Retinal pigment epithelial cell (primary cell): ENCODE results near the gene DGAT2.

Experiments
- DNase-seq: peaks from one replicate; pipeline ENCODE4 v3.0.0-alpha.2; 2010; ENCODE audit warnings: low read depth
- H3K4me3 ChIP-seq: 2 replicates; pipeline ENCODE4 v1.5.1; 2011; ENCODE audit warnings: mild to moderate bottlenecking, low read length, control low read depth, moderate library complexity
- TF ChIP-seq, protein P1 (sequence below): conservative IDR thresholded peaks from 2 replicates; pipeline ENCODE4 v1.5.1; 2011; ENCODE audit warnings: low read depth, low read length, control low read depth, inconsistent platforms

Gene DGAT2

DNA sequence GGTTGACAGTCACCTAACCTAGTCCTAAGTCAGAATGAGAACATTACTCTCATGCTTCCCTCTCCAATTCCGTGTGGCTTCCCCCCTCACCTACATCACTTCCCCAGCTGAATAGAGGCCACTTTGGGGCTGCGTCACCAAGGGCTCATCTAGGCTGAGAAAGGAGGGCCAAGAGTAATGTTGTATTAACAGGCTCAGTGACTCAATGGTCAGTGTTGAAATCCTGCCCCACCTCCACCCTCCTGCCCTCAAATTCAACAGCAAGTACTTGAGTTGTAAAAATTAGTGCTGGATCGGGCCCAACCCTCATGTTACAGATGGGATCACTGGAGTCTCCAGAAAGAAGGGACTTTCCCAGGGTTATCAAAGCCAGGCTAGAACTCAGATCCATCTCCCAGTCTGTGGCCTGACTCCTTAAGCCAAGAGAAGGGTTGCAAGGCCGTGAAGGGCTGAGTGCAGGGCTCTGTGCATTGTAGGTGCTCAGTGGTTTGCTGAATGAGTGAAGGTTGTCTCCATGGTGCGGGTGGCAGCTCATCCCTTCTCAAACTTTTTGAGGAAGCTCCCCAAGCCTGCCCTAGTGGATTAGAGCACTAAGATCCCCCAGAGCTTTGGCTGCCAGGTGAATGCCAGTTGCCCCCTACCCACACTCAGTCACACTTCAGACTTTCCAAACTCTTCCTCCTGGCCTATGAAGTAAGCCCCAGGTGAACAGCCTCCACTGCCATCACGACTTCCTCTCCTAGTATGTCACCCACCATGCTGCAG lies 3.2 kb downstream of the DGAT2 start:
- H3K4me3 ChIP-seq = no peak overlapping the region
- TF ChIP-seq, protein P1, sequence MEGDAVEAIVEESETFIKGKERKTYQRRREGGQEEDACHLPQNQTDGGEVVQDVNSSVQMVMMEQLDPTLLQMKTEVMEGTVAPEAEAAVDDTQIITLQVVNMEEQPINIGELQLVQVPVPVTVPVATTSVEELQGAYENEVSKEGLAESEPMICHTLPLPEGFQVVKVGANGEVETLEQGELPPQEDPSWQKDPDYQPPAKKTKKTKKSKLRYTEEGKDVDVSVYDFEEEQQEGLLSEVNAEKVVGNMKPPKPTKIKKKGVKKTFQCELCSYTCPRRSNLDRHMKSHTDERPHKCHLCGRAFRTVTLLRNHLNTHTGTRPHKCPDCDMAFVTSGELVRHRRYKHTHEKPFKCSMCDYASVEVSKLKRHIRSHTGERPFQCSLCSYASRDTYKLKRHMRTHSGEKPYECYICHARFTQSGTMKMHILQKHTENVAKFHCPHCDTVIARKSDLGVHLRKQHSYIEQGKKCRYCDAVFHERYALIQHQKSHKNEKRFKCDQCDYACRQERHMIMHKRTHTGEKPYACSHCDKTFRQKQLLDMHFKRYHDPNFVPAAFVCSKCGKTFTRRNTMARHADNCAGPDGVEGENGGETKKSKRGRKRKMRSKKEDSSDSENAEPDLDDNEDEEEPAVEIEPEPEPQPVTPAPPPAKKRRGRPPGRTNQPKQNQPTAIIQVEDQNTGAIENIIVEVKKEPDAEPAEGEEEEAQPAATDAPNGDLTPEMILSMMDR = no peak
- no peak for DNase-seq

DNA sequence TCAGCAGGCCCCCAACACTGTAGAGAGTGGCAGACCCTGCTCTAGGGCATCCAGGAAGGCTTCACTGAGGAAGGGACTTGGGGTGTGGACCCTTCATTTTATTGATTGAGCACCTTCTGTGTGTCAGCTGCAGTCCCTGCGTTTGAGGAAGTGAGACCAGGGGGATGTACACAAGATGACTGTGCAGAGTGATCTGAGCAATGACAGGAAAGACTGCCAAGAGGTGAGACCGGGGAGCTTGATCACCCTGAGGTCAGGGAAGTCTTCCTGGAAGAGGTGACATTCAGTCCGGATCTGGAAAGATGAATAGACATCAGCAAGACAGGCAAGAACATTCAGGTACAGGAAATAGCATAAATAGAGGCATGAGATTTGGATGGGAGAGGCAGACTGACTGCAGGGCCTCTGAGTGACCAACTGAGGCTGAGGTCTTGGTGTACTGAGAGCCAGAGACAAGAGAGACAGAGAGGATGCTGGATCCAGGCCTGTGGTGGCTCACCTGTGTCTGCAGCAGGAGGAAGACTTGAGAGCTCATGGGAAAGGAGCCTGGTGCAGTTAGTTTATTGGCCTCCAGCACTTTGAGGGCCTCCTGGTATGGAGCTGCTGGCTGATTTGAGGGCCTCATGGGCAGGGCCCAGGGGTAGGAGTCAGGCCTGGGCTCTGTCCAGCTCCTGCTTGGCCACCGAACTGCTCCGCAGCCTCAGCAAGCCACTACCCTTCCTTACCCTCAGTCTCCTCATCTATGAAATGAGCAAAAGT lies 5.2 kb downstream of the DGAT2 start:
- DNase-seq = no peak
- no peak overlapping the region for H3K4me3 ChIP-seq
- TF ChIP-seq, protein P1 = no peak

DNA sequence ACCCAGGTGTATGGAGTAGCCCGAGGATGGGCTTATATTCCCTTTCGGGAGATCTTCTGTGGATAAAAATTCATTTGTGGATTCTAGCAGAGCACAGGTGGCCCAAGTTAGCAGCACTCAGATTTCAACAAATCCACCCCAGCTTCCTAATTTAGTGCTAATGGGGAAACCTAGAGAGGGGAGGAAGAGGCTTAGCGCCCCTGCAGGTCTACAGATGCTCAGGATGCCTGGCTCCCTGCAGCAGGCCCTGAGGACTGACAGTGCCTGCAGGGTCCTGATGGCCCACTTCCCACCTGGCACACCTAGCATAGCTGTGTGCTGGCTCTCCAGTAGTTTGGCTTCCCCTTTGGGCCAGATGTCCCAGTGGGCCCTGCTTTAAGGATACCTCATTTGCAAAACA lies 6.5 kb downstream of the DGAT2 start:
- no peak overlapping the region for H3K4me3 ChIP-seq
- DNase-seq = no peak
- TF ChIP-seq, protein P1 = no peak

DNA sequence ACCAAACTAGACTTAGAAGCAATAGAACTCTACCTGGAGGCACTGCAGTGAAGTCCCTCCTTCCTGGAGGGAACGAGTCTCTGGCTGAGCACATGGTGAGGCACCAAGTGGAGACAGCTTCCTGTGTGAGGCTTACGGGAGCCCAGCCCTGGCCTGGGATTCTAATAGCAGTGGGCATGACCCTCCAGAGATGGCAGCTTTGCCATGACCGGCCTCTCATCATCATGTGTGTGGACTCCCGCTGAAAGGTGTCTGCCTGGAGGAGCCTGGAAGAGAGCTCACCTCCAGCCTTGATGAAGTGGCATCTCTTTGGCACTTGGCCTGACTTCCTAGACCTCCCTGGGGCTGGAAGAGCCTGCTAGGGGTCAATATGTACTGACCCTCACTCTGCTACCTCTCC lies 8.0 kb downstream of the DGAT2 start:
- TF ChIP-seq, protein P1 = no peak
- no peak overlapping the region for H3K4me3 ChIP-seq
- DNase-seq = no peak

DNA sequence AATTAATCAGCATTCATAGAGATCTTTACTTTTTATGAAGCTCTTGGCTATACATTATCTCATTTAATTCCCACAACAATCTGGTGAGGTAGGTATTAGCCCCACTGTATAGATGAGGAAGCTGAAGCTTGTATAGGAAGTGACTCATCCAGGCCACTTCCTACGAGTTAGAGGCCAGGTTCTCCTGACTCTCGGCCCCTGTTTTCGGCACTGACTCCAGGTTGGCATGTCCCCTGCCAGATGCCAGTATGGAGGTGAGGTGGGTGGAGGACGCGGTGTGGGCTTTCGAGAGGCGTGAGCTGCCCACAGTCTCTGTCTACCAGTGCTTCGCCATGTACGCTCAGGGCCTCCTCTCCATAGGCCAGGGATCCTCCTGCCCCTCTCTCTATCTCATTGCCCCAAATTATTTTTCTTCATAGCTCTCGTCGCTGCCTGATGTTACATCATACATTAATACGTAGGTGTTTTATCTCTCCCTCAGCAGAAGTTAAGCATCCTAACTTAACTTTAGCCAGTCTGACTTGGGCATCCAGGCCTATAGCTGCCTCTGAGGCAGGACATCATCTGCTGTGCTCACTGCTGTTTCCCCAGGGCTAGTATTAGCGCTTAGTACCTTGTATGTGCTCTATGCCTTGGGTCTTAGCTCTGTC lies 9.0 kb downstream of the DGAT2 start:
- TF ChIP-seq, protein P1 = no peak
- no peak overlapping the region for H3K4me3 ChIP-seq
- no peak for DNase-seq

DNA sequence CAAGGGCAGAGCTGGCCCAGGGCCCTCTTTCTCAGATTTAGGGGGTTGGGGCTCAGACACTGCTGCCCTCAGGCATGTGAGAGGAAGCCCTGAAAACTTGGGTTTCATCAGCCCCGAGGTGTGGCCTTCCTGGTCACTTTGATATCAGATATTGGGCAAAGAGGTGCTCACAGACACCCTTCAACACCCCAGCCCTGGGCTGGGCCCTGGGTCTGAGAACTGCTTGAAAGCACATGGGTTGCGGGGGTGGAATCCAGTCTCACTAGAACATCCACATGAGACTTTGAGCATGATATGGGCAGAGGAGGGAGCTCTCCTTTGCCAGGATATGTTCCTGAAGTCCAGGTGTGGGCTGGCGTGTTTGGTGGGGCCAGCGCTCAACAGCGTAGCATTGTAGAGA lies 10.4 kb downstream of the DGAT2 start:
- no peak overlapping the region for H3K4me3 ChIP-seq
- TF ChIP-seq, protein P1 = no peak
- DNase-seq = no peak

DNA sequence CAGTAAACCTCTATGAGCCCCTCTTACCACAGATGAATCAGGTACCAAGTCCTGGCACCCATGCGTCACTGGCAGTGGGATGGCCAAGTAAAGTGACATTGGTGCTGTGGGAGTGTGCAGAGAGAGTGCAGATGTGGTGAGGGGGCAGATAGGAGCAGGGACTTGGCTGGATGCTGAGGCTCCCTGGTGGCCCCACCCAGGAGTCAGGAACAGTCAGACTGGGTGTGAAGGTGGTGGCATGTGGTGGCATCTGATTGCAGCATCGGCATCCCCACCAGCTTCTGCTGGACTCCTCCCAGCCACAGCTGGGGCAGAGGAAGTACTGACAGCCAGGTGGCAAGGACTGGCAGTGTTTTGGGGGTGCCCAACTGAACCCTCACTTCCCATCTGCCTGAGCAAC lies 11.4 kb downstream of the DGAT2 start:
- no peak overlapping the region for H3K4me3 ChIP-seq
- TF ChIP-seq, protein P1 = no peak
- no peak for DNase-seq
